Vagina (tissue), 2 donors: ENCODE measurements around the gene SLC25A21.

Experiments used
- CTCF ChIP-seq, 3 experiments: fragments of 450-650 bp in 2 of 3; fragments of 200-600 bp in 1 of 3; sonication (generic) in 1 of 3; IDR thresholded peaks; one replicate each; pipeline ENCODE4 v1.5.1; 2017 to 2019; ENCODE audit warnings: antibody characterized with exemption in 3 of 3, mild to moderate bottlenecking in 2 of 3, moderate library complexity in 2 of 3
- POLR2AphosphoS5 ChIP-seq, 2 donors: sonication (generic); formaldehyde crosslinking; IDR thresholded peaks; one replicate each; pipeline ENCODE4 v1.9.0; 2017; ENCODE audit warnings: antibody characterized with exemption in 2 of 2, mild to moderate bottlenecking in 2 of 2, low read depth in 1 of 2; ENCODE audit not compliant: insufficient read depth in 1 of 2

DNA sequence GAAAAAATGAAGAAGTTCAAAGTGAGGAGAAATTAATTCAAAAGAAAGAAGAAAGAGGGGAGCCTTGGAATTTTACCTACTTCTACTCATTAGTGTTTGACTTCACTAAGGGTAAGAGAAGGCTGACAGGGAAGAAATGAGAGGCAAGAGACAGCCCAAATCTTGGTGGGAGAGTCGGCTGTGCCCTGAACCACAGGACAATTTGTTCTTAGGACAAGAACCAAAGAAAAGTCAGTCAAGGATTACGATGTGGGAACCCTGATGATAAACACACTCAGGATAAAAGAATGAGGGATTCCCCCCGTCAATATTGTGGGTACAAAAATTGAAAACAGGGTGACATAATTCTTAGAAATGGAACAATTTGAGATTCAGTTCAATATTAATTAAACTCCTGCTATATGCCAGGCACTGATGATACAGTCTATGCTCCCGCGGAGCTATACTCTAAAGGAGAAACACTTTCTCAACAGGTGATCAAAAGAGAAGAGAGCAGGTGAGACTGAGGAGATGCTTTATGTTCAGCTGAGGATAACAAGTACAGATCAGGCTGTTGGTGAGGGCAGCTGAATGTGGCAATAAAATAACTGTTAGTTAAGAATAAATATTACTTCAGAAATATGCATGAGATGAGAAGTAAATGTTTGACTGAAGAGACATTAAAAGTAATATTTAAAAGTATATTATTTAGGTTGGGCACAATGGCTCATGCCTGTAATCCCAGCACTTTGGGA, 175.4 kb downstream of the SLC25A21 start:
- no peak for TF ChIP-seq POLR2AphosphoS5 (IDR thresholded peaks at IDR 0.05; ENCODE audit: insufficient read depth in 1 of 2, low read depth in 1 of 2)
- no peak for TF ChIP-seq CTCF (IDR thresholded peaks at IDR 0.05)
